OCI-LY3 (cell line): Measurements from ENCODE around the gene RANBP3.

Experiments used
- CTCF ChIP-seq: fragments of 200-600, 300-600 bp; sonication (generic); IDR thresholded peaks from 2 replicates; pipeline ENCODE4 v1.5.1; 2014; ENCODE audit warnings: antibody characterized with exemption, low read length, low read depth
- EZH2phosphoT487 ChIP-seq: fragments of 200-600 bp; shearing (Covaris generic); IDR thresholded peaks from 2 replicates; pipeline ENCODE4 v1.6.1; 2018; ENCODE audit warnings: antibody characterized with exemption, mixed run types, low read depth

GRCh38 chr19:5934774-5935472 lies 43.0 kb downstream of the RANBP3 start:
- TF ChIP-seq CTCF (no peak), EZH2phosphoT487 (no peak)
